ENCODE measurements around the gene DEGS2.

GRCh38 chr14:100176811-100177327 lies 17.4 kb upstream of the DEGS2 start:
- TF ChIP-seq FOXM1 (IDR thresholded peaks at IDR 0.05; ENCODE audit: borderline replicate concordance) (no peak), ZNF384 (IDR thresholded peaks at IDR 0.05) (no peak), HDGF (IDR thresholded peaks at IDR 0.05; ENCODE audit: borderline replicate concordance) (no peak), NFRKB (IDR thresholded peaks at IDR 0.05) (no peak), L3MBTL2 (conservative IDR thresholded peaks at IDR 0.05) (no peak), BHLHE40 (IDR thresholded peaks at IDR 0.05; ENCODE audit: borderline replicate concordance) (no peak), FOXK2 (IDR thresholded peaks at IDR 0.05) (no peak)

All from HEK293T (cell line).